GM23248 (cell line): ENCODE measurements around the gene PSMD4. TPM values are rescaled to one million over a fixed set of nuclear protein-coding genes. Genes with fewer than 3 reads are reported as not detected.

Experiments used
- DNase-seq: peaks from one replicate; pipeline ENCODE4 v3.0.0-alpha.2; 2015
- H2AFZ ChIP-seq: fragments of 200-600 bp; sonication (generic); 2 replicates; pipeline ENCODE4 v1.6.1; 2016; ENCODE audit warnings: antibody characterized with exemption
- H3F3A ChIP-seq: fragments of 200-600 bp; sonication (generic); 2 replicates; pipeline ENCODE4 v1.6.1; 2016; ENCODE audit warnings: mild to moderate bottlenecking, antibody characterized with exemption, mixed run types; ENCODE audit not compliant: insufficient read depth
- H3K27ac ChIP-seq: fragments of 200-600 bp; sonication (generic); 2 replicates; pipeline ENCODE4 v1.5.1; 2016; ENCODE audit warnings: mild to moderate bottlenecking
- H3K27me3 ChIP-seq: fragments of 200-600 bp; sonication (generic); replicated peaks from 2 replicates; pipeline ENCODE4 v1.6.1; 2016; ENCODE audit warnings: mild to moderate bottlenecking; ENCODE audit not compliant: insufficient read depth
- H3K36me3 ChIP-seq: fragments of 200-600 bp; sonication (generic); 2 replicates; pipeline ENCODE4 v1.6.1; 2016; ENCODE audit warnings: low read depth, mild to moderate bottlenecking
- H3K4me1 ChIP-seq: fragments of 200-600 bp; sonication (generic); 2 replicates; pipeline ENCODE4 v1.6.1; 2016; ENCODE audit warnings: mild to moderate bottlenecking; ENCODE audit not compliant: insufficient read depth
- H3K4me2 ChIP-seq: fragments of 200-600 bp; sonication (generic); one replicate; pipeline ENCODE4 v1.6.1; 2016; ENCODE audit warnings: mild to moderate bottlenecking; ENCODE audit not compliant: unreplicated experiment
- H3K4me3 ChIP-seq: fragments of 200-600 bp; sonication (generic); 2 replicates; pipeline ENCODE4 v1.5.1; 2016; ENCODE audit warnings: mild to moderate bottlenecking
- H3K79me2 ChIP-seq: fragments of 200-600 bp; sonication (generic); 2 replicates; pipeline ENCODE4 v1.6.1; 2016; ENCODE audit warnings: mild to moderate bottlenecking; ENCODE audit not compliant: insufficient read depth
- H3K9ac ChIP-seq: fragments of 200-600 bp; sonication (generic); 2 replicates; pipeline ENCODE4 v1.6.1; 2016; ENCODE audit warnings: mild to moderate bottlenecking
- H3K9me2 ChIP-seq: fragments of 200-600 bp; sonication (generic); 2 replicates; pipeline ENCODE4 v1.6.1; 2016; ENCODE audit warnings: mixed run types, mild to moderate bottlenecking, moderate library complexity; ENCODE audit not compliant: insufficient read depth
- H3K9me3 ChIP-seq: fragments of 200-600 bp; sonication (generic); one replicate; pipeline ENCODE4 v1.6.1; 2017; ENCODE audit warnings: low read depth
- H4K20me1 ChIP-seq: fragments of 200-600 bp; sonication (generic); 2 replicates; pipeline ENCODE4 v1.6.0; 2016; ENCODE audit not compliant: insufficient read depth
- EZH2 ChIP-seq: fragments of 200-600 bp; sonication (generic); IDR thresholded peaks from 2 replicates; pipeline ENCODE4 v1.6.1; 2018; ENCODE audit warnings: antibody characterized with exemption, mild to moderate bottlenecking; ENCODE audit not compliant: insufficient read depth, poor library complexity, severe bottlenecking
- EZH2phosphoT487 ChIP-seq: fragments of 200-600 bp; sonication (generic); IDR thresholded peaks from 2 replicates; pipeline ENCODE4 v1.6.1; 2018; ENCODE audit warnings: antibody characterized with exemption, moderate library complexity, mild to moderate bottlenecking, low read depth; ENCODE audit not compliant: insufficient read depth
- WGBS, 2 experiments: methylation state at CpG; one replicate each; pipeline ENCODE4 v1.1.6; 2015 to 2017; ENCODE audit warnings: low lambda C conversion rate in 2 of 2, low coverage in 1 of 2; ENCODE audit errors: missing lambda C conversion rate in 2 of 2; 5-methylcytosine and 5-hydroxymethylcytosine counted together
- in situ Hi-C: fragments of 300-500 bp; cut with MboI; formaldehyde crosslinking; loops from 2 replicates; pipeline ENCODE4 v1.15.0; 2020
- polyA plus RNA-seq: library from polyadenylated mRNA; unstranded; fragments of >200 nt; fragmentation: Nextera tagmentation; extraction: Ambion mirVana; gene quantifications from 2 replicates; pipeline ENCODE4 v1.2.1, GENCODE V29; 2016
- total RNA-seq: library from RNA; depleted of rRNA; stranded (reverse); fragments of >200 nt; shearing (Covaris generic); gene quantifications from 2 replicates; pipeline ENCODE4 v1.2.3, GENCODE V29; 2014

The PSMD4 gene
- total and polyA plus RNA-seq, 2 experiments from 2014 or later: 130 to 166 TPM

- Histone ChIP-seq H3K4me1 (peaks cover 4% of the 10 kb centered on the region), H3K36me3 (peaks cover 5% of the 10 kb centered on the region; the same call in 1 of the 2 replicates), H3K79me2 (peaks cover 28% of the 10 kb centered on the region), H3K9ac (no peak overlapping the region), H3K27me3 (no peaks in the 10 kb centered on the region), H3K4me2 (no peak overlapping the region), H3K9me3 (no peaks in the 10 kb centered on the region), H3K9me2 (no peaks in the 10 kb centered on the region), H3K27ac (no peak overlapping the region), H3K4me3 (no peak overlapping the region), H2AFZ (no peak overlapping the region), H4K20me1 (no peaks in the 10 kb centered on the region), H3F3A (0 out of 2 replicates have a peak, but pooled peaks cover 5% of the 10 kb centered on the region)
- WGBS, 2 experiments: 83 to 84% methylated on average over 9 to 10 of the region's 10 CpGs
- in situ Hi-C loops: no loop called here
- TF ChIP-seq EZH2phosphoT487 (no peak), EZH2 (no peak)
- DNase-seq: no peak
Measured at GRCh38 chr1:151286619-151287340, 32.2 kb downstream of the PSMD4 start.

DNA sequence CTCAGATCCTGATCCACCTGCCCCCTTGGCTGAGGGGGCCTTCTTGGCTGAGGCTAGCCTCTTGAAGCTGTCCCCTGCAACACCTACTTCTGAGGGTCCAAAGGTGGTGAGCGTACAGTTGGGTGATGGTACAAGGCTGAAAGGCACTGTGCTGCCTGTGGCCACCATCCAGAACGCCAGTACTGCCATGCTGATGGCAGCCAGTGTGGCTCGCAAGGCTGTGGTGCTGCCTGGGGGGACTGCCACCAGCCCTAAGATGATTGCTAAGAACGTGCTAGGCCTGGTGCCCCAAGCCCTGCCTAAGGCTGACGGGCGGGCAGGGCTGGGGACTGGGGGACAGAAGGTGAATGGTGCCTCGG lies 32.8 kb downstream of the PSMD4 start:
- Histone ChIP-seq H3K27ac (no peak overlapping the region), H3K79me2 (peaks cover 28% of the 10 kb centered on the region), H3K9me3 (no peaks in the 10 kb centered on the region), H4K20me1 (no peaks in the 10 kb centered on the region), H3F3A (0 out of 2 replicates have a peak, but pooled peaks cover 5% of the 10 kb centered on the region), H3K36me3 (peaks cover 5% of the 10 kb centered on the region; the same call in 1 of the 2 replicates), H3K27me3 (no peaks in the 10 kb centered on the region), H3K9ac (no peak overlapping the region), H2AFZ (no peak overlapping the region), H3K4me3 (no peak overlapping the region), H3K9me2 (no peaks in the 10 kb centered on the region), H3K4me2 (no peak overlapping the region), H3K4me1 (peaks cover 4% of the 10 kb centered on the region)
- in situ Hi-C loops: no loop called here
- 80 to 85% methylated on average over 6 to 7 of the region's 7 CpGs for WGBS, 2 experiments
- no peak for TF ChIP-seq EZH2phosphoT487
- TF ChIP-seq EZH2: no peak
- no peak for DNase-seq

- 0 out of 2 replicates have a peak, but pooled peaks cover 5% of the 10 kb centered on the region for H3F3A ChIP-seq
- in situ Hi-C loops: no loop called here
- H3K79me2 ChIP-seq: peaks cover 22% of the 10 kb centered on the region
- no peak overlapping the region for H3K27ac ChIP-seq
- no peak for DNase-seq
- H3K27me3 ChIP-seq: no peaks in the 10 kb centered on the region
- 86 to 88% methylated on average over 21 to 22 of the region's 22 CpGs for WGBS, 2 experiments
- H3K9me2 ChIP-seq: no peaks in the 10 kb centered on the region
- H2AFZ ChIP-seq: no peak overlapping the region
- TF ChIP-seq EZH2phosphoT487 (no peak), EZH2 (no peak)
- peaks cover 4% of the 10 kb centered on the region for H3K4me1 ChIP-seq
- no peak overlapping the region for H3K9ac ChIP-seq
- no peak overlapping the region for H3K4me3 ChIP-seq
- H3K9me3 ChIP-seq: no peaks in the 10 kb centered on the region
- H4K20me1 ChIP-seq: no peaks in the 10 kb centered on the region
- H3K36me3 ChIP-seq: peaks cover 8% of the 10 kb centered on the region; the same call in 1 of the 2 replicates
- no peak overlapping the region for H3K4me2 ChIP-seq
Measured at GRCh38 chr1:151287767-151288500, 33.4 kb downstream of the PSMD4 start.

DNA sequence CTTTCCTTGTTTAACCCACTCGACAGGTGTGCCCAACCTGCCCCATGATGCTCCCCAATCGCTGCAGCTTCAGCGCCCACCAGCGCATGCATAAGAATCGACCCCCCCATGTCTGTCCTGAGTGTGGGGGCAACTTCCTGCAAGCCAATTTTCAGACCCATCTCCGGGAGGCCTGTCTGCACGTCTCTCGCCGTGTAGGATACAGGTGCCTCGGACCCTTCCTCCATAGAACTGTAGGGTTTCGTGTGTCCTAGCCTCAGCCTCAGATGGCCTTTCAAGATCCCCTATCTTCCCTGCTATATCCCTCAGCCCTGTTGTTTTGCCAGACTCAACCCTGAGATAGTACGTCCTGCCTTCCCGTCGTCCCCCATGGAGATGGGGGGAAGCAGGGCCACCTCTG lies 34.0 kb downstream of the PSMD4 start:
- Histone ChIP-seq H2AFZ (no peak overlapping the region), H3K36me3 (peaks cover 8% of the 10 kb centered on the region; the same call in 1 of the 2 replicates), H3K9me3 (no peaks in the 10 kb centered on the region), H3K9ac (no peak overlapping the region), H3K9me2 (no peaks in the 10 kb centered on the region), H3F3A (0 out of 2 replicates have a peak, but pooled peaks cover 5% of the 10 kb centered on the region), H3K27me3 (no peaks in the 10 kb centered on the region), H3K79me2 (peaks cover 16% of the 10 kb centered on the region), H3K27ac (no peak overlapping the region), H3K4me1 (peaks cover 4% of the 10 kb centered on the region), H4K20me1 (no peaks in the 10 kb centered on the region), H3K4me2 (no peak overlapping the region), H3K4me3 (no peak overlapping the region)
- no peak for DNase-seq
- 80 to 85% methylated on average over 13 to 14 of the region's 14 CpGs for WGBS, 2 experiments
- in situ Hi-C loops: no loop called here
- TF ChIP-seq EZH2 (no peak), EZH2phosphoT487 (no peak)
